ENCODE results near the gene ALDH3B2. TPM values are rescaled to one million over a fixed set of nuclear protein-coding genes. Genes with fewer than 3 reads are reported as not detected.
A peak's percentile ranks its signal among the peaks of the same experiment; 100 is the strongest.
"Not testable (repeated sequence)": the region's sequence is repeated elsewhere in the genome, so short reads cannot be mapped to it uniquely, and the experiment has no call there.

ALDH3B2 gene
- total RNA-seq, 1 donor from 2014 or later, result 3.3 TPM

- DNase-seq, result peak; percentile 89
Observed at GRCh38 chr11:67629386-67630227, 44.8 kb downstream of the ALDH3B2 start, which contains the start of gene NUDT8. Gene NUDT8 (minus strand): TSS chr11:67629937. CDS start chr11:67629911, 26 bp downstream.

DNA sequence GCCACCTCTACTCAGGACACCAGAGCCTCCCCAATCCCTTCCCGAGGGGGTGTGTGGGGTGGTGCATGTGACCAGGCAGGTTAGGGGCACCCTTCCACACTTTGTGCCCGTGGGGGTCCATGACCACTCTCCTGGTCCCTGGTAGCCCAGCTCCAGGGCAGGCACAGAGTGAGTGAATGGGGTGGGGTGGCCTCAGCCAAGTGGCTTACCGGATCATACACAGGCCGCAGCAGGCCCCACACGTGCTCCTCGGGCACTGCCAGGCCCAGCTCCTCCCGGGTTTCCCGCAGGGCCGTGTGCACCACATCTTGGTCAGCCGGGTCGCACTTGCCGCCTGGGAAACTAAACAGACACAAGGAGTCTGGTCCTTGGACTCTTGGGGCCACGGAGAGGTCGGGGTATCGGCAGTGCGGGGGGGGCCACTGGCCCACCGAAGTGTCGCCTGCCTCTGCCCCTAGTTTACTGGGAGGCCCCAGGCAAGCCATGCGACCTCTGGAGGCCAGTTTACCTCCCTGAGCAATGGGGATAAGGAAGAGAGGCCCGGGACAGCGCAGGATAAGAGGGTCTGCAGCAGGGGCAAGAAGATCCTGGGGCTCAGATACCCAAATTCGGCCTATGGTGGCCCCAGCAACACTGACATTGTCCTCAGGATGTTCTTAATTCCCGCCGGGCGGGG is 45.6 kb downstream of the ALDH3B2 start:
- no peak for DNase-seq

- DNase-seq, result no peak
Observed at GRCh38 chr11:67627812-67628624, 46.4 kb downstream of the ALDH3B2 start.

GRCh38 chr11:67627441-67627811 is 47.0 kb downstream of the ALDH3B2 start:
- DNase-seq, result no peak

- DNase-seq, result no peak
Observed at GRCh38 chr11:67626970-67627369, 47.5 kb downstream of the ALDH3B2 start.

DNA sequence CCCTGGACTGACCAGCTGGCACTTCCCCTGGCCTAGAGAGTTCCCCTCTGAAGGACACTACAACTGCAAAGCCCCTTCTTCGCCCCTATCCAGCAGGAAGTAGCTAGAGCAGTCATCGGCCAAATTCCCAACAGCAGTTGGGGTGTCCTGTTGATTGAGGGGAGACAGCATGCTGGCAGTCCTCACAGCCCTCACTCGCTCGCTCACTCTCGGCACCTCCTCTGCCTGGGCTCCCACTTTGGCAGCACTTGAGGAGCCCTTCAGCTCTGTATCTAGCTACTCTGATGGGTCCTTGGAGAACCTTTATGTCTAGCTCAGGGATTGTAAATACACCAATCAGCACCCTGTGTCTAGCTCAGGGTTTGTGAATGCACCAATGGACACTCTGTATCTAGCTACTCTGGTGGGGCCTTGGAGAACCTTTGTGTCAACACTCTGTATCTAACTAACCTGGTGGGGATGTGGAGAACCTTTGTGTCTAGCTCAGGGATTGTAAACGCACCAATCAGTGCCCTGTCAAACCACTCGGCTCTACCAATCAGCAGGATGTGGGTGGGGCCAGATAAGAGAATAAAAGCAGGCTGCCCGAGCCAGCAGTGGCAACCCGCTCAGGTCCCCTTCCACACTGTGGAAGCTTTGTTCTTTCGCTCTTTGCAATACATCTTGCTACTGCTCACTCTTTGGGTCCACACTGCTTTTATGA is 48.1 kb downstream of the ALDH3B2 start:
- DNase-seq, result not testable (repeated sequence)

- not testable (repeated sequence) for DNase-seq
Observed at GRCh38 chr11:67623795-67624194, 50.6 kb downstream of the ALDH3B2 start.

DNA sequence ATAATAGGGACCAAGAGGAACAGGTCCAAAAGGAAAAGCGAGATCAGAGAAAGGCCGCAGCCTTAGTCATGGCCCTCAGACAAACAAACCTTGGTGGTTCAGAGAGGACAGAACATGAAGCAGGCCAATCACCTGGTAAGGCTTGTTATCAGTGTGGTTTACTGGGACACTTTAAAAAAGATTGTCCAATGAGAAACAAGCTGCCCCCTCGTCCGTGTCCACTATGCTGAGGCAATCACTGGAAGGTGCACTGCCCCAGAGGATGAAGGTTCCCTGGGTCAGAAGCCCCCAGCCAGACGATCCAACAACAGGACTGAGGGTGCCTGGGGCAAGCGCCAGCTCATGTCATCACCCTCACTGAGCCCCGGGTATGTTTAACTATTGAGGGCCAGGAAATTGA is 51.5 kb downstream of the ALDH3B2 start:
- DNase-seq, result not testable (repeated sequence)

DNA sequence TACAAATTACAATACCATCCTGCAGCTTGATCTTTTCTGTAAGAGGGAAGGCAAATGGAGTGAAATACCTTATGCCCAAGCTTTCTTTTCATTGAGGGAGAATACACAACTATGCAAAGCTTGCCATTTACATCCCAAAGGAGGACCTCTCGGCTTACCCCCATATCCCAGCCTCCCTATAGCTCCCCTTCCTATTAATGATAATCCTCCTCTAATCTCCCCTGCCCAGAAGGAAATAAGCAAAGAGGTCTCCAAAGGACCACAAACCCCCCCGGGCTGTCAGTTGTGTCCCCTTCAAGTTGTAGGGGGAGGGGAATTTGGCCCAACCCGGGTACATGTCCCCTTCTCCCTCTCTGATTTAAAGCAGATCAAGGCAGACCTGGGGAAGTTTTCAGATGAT is 52.5 kb downstream of the ALDH3B2 start:
- DNase-seq, result not testable (repeated sequence)

DNA sequence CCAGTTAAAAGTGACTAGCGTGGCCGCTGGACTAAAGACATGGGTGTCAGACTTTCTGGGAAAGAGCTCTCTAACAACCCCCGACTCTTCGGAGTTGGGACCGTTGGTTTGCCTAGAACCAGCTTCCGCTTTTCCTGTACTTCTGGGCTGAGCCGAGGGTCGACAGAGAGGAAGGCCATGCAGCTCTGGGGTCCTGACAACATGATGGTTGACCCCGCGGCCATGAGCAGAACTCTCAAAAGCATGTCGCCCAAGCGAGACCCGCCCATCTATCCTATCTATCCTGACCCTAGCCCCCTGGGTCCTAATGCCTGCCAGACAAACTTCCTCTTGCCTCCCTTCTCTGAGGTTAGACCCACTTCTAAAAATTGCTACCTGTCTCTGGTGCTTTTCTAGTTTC is 53.8 kb downstream of the ALDH3B2 start:
- DNase-seq, result not testable (repeated sequence)

- not testable (repeated sequence) for DNase-seq
Observed at GRCh38 chr11:67619683-67620618, 54.5 kb downstream of the ALDH3B2 start.

DNA sequence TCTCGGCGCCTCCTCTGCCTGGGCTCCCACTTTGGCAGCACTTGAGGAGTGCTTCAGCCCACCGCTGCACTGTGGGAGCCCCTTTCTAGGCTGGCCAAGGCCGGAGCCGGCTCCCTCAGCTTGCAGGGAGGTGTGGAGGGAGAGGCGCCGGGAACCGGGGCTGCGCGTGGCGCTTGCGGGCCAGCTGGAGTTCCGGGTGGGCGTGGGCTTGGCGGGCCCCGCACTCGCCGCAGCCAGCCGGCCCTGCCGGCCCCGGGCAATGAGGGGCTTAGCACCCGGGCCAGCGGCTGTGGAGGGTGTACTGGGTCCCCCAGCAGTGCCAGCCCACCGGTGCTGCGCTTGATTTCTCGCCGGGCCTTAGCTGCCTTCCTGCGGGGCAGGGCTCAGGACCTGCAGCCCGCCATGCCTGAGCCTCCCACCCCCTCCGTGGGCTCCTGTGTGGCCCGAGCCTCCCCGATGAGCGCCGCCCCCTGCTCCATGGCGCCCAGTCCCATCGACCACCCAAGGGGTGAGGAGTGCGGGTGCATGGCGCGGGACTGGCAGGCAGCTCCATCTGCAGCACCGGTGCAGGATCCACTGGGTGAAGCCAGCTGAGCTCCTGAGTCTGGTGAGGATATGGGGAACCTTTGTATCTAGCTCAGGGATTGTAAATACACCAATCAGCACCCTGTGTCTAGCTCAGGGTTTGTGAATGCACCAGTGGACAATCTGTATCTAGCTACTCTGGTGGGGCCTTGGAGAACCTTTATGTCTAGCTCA is 55.3 kb downstream of the ALDH3B2 start:
- not testable (repeated sequence) for DNase-seq

DNA sequence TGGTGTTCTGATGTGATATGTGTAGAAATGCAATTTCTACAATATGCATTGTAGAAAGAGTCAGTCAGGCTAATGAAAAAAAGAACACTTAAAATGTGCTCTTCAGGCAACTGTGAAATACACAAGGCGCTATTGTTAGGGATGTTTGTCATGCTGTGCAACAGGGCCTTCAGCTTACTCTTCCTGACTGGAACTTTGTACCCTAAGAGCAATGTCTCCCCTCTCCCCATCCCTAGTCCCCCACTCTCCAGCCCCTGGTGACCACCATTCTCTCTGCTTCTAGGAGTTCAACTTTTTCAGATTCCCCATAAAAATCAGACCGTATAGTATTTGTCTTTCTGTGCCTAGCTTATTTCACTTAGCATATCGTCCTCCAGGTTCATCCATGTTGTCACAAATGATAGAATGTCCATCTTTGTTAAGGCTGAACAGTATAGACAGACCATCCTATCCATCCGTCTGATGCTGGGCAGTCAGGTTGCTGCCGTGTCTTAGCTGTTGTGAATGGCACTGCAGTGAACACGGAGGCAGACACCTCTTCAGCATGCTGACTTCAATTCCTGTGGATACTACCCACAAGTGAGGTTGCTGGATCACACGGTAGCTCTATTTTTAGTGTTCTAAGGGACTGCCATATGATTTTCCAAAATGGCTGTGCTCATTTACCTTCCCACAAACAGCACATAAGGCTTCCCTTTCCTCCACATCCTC is 57.0 kb downstream of the ALDH3B2 start:
- DNase-seq, result no peak

DNA sequence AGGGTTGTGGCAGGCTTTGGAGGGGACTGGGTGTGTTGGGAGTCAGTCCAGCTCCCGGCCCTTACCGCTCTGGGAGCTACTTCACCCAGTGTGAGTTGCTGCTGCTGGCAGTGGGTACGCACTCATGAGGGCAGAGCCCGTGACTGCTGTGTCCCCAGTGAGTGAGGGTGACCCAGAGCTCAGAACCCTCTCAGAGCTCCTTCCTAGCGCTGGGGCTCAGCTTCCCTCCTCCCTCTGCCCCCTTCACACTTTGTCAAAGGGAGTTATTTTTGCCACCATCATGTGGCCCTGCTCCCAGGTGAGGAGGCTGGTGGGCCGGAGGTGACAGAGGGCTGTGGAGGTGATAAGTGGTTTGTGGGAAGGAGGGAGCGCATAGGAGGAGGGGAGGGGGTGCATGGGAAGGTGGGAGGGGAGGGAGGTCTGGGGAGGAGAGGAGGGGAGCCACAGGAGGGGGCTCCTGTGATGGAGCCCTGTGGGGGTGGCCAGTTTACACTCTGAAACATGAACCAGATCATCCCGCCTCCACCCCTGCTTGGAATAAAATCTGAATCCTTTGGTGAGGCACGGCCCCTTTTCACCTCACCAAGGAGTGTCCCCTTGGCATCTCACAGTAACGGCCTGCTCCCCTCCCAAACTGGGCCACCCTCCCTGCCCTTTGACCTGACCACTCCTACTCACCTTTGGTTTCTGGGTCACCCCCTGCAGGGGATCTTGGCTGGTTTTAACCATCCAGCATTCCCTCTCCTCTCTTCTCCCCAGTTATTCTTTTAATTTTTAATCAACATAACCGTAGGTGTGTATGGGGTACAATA is 57.8 kb downstream of the ALDH3B2 start:
- DNase-seq, result no peak

DNA sequence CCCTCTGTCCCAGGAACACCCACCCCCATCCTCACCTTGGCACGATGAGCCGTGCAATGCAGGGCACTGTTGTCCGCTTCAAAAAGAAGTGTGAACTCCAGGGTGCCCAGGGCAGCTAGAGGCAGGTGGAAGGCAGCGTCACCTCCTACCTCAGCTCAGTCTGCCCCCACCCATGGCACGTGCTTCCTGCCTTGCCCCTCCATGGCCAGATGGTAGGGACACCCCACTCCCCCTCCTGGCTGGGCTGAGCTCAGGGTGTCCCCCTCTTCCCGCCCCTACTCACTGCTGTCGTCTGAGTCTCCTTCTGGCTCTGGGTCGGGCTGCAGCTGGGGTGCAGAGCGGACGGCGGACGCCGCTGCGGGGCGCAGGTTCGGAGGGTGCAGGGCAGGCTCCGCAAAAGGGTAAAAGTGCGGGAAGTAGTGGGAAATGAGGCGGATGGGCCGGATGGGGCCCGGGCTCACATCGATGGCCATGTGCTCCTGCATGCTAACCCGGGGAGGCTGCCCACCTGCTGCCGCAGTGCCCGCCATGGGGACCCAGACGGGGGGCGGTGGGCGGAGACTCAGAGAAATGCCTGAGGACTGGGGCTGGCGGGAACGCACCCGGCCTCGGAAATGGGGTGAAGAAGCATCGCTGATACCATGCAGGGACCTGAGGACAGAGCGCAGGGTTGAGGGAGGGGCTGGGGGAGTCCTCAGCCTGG is 58.5 kb downstream of the ALDH3B2 start:
- DNase-seq, result no peak

GRCh38 chr11:67614730-67615714 is 59.4 kb downstream of the ALDH3B2 start:
- DNase-seq, result no peak

Measured in tongue (tissue), 2 donors.